GM23248 (cell line): ENCODE data around the gene MFAP5.

Experiments used
- EZH2 ChIP-seq: fragments of 200-600 bp; sonication (generic); IDR thresholded peaks from 2 replicates; pipeline ENCODE4 v1.6.1; 2018; ENCODE audit warnings: antibody characterized with exemption, mild to moderate bottlenecking; ENCODE audit not compliant: insufficient read depth, poor library complexity, severe bottlenecking
- EZH2phosphoT487 ChIP-seq: fragments of 200-600 bp; sonication (generic); IDR thresholded peaks from 2 replicates; pipeline ENCODE4 v1.6.1; 2018; ENCODE audit warnings: antibody characterized with exemption, moderate library complexity, mild to moderate bottlenecking, low read depth; ENCODE audit not compliant: insufficient read depth

- no peak for TF ChIP-seq EZH2
- no peak for TF ChIP-seq EZH2phosphoT487
Measured at GRCh38 chr12:8661751-8662150, 875 bp downstream of the MFAP5 start.
